SK-N-MC (cell line): ENCODE results near the gene NPBWR2.

ENCODE experiments used
- EZH2 ChIP-seq: fragments of 200-600 bp; sonication (generic); IDR thresholded peaks from one replicate; pipeline ENCODE4 v1.6.1; 2017; ENCODE audit warnings: antibody characterized with exemption
- POLR2AphosphoS5 ChIP-seq: IDR thresholded peaks from 2 replicates; pipeline ENCODE4 v1.6.1; 2012; ENCODE audit warnings: mild to moderate bottlenecking, low read depth, low read length, borderline replicate concordance

- no peak for TF ChIP-seq POLR2AphosphoS5
- no peak for TF ChIP-seq EZH2
These were observed 43.1 kb downstream of the NPBWR2 start for GRCh38 chr20:64064145-64064698.
